Right kidney (tissue), 9 donors: ENCODE measurements around the gene NANOGP8.
"Not testable (repeated sequence)": the region's sequence is repeated elsewhere in the genome, so short reads cannot be mapped to it uniquely, and the experiment has no call there.

Experiments
- DNase-seq: peaks from one replicate; pipeline ENCODE4 v3.0.0-alpha.2; 2016
- long read RNA-seq, 8 donors: transcript quantifications; one replicate each; lab custom pipeline, GENCODE V29; 2026

Gene NANOGP8, protein sequence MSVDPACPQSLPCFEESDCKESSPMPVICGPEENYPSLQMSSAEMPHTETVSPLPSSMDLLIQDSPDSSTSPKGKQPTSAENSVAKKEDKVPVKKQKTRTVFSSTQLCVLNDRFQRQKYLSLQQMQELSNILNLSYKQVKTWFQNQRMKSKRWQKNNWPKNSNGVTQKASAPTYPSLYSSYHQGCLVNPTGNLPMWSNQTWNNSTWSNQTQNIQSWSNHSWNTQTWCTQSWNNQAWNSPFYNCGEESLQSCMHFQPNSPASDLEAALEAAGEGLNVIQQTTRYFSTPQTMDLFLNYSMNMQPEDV
- long read RNA-seq, donor 1, result 0 reads
- long read RNA-seq, donor 2, result 0 reads
- long read RNA-seq, donor 3, result 0 reads
- long read RNA-seq, donor 4, partial matches to known transcripts, result 0 of 1 reads
- long read RNA-seq, donor 4, other reads (novel, unspliced or antisense), result 0 of 1 reads
- long read RNA-seq, donor 5, result 0 reads
- long read RNA-seq, donor 6, result 0 reads
- long read RNA-seq, donor 7, result 0 reads
- long read RNA-seq, donor 8, partial matches to known transcripts, result 0 of 1 reads
- long read RNA-seq, donor 8, other reads (novel, unspliced or antisense), result 0 of 1 reads

DNA sequence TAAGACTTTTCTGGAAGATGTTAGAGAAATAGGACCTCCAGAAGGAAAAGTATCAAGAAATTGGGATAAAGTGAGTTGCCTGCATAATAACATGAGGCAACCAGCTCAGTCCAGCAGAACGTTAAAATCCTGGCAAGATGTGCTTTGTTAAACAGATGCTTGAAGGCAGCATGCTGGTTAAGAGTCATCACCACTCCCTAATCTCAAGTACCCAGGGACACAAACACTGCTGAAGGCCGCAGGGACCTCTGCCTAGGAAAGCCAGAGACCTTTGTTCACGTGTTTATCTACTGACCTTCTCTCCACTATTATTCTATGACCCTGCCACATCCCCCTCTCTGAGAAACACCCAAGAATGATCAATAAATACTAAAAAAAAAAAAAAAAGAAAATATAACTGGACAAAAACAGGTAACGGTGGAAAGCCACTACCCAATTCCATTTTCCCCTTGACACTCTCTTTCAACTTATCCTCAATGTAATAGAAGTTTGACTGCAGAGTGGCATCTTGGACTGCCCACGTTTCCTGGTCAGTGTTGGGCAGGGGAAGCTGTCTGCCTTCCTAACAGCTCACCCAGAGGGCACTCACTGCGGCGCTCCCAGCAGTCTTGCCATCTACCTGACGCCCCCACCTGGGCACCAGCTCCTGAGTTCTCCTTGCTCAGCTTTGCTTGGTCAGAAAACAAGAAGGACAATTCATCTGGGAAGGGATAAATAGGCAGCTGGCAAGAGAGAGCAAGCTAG lies at the start of gene NANOGP8:
Gene NANOGP8 (minus strand): TSS at position 120 of the 744 bp plus-strand sequence. CDS start 185 bp downstream, outside the sequence.
- not testable (repeated sequence) for DNase-seq

DNA sequence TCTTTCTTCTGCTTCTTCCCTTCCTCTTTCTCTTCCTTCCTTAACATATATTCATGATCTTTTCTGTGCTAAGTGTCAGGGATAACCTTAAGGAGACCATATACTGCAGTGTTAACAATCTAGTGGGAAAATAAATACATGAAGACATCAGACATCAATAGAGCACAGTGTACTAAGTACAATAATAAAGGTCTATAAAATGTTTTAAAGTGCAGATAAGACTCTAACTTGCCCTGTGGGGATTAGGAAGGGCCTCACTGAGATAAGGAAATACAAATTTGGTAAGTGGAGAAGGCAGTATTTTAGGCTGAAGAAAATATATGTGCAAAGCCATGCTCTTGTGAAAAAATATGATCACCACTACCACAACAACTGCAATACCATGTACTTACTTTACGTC lies 49.2 kb upstream of the NANOGP8 start:
- DNase-seq, result no peak

DNA sequence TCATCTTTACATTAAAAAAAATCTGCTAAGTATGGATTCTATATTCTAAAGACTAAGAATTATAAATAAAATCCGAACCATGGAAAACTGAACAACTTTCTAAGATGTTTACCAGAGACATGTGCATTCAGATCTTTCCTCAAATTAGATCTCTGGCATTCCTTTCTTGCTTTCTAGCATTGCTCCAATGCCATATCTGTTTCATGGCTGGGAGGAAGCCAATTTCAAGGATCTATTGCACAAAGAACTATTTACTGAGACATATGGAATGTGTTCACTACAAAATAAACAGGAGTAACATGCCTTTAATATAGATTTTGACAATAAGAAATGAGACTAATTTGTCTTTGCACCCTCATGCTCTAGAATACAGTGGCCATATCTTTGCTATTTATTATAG lies 45.1 kb upstream of the NANOGP8 start:
- DNase-seq, result no peak

DNA sequence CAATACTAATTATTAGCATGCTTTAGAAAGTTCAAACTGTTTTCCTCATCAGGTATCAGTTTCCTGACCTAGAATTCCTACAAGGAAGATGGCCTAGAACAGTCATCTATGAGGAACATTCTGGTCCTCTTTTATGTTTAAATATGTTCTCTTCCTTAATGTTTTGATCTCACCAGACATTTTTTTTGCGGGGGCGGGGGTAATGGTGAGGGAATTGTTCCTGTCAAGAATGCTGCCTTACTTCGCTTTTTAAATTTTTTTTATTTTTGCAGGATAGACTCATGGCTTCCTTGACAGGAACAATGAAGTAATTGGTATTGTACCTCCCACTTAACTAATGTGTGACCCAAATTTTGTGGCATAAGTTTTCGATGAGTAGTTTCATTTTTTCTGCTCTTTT lies 44.3 kb upstream of the NANOGP8 start:
- no peak for DNase-seq

DNA sequence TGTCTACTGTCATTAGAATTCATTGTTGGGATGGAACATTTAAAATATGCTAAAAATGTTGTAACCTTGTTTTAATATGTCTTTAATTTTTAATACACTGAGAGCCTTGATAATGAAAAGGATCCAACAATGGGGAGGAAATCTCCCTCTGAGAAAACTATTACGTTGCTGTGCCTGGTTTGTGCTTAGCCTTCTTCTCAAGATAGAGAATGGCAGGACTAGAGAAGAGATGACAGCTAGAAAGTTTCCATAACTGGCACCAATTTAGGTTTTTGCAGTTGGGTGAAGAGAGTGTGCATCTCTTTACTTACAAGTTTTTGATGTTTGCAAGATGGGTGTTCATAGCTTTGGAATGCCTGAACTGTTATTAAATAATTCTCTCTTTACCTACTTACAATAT lies 42.6 kb upstream of the NANOGP8 start:
- no peak for DNase-seq

DNA sequence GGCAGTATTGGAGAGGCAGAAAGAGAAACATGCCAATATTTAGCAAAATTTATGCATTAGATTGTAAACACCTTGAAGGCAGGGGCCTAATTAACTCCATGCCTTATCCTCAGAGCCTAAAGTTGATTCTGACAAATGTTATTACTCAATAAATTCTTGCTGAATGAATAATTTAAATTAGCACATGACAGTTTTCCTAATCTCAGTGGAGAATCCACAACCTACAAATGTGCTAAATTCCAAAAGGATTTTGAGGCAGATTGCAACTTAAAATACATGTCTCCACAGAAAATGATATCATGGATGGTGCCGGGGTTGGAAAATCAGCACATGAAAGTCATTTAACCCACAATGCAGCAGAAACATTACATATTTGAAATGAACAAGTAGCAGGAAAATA lies 41.1 kb upstream of the NANOGP8 start:
- no peak for DNase-seq

DNA sequence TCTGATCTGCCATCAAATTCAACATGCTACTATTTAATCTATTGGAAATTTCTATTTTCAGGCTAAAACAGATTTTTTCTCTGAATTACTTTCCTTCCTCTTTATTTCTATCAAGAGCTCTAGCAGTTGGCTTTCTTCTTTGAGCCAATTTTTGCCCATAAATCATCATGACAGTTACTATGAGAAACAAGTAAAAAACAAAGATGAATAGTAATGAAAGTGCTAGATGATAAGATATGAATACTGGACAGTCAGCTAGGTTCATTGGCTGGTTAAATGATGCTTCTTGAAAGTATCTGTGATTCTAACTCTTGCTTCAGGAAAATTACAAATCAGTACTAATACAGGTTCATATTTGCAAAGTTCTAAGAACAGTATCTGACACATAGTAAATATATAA lies 38.6 kb upstream of the NANOGP8 start:
- no peak for DNase-seq

DNA sequence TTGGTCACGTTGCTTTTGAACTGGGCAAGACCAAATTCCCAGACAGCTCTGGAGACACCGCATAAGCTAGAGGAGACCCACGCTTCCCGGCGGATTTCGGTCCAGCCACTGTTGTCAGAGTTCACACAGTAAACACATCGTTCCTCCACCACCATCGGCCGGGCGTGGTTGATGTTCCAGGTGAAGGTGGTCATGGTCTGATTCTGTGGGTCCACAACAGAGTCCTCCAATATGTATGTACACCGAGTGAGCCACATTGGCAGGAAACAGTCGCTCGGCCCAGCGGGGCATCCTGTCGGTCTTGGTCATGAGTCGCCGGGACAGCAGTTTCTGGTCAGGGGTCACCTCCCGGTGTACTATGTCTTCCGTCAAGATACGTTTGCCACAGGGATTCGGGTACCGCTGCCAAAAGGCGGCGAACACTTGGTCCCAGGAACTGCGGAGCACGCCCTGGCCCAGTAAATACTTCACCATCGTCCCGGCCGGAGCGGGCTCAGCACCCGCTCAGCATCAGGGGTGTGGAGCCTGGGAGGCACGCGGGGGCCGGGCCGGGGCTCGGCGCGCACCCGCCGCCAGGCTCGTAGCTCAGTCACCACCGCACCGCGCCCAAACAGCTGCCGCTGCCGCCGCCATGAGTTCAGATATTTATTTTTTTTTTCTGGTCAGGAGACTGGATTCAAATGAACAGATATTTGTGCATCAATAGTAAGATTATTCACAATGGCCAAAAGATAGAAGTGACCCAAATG lies 36.7 kb upstream of the NANOGP8 start:
- no peak for DNase-seq

DNA sequence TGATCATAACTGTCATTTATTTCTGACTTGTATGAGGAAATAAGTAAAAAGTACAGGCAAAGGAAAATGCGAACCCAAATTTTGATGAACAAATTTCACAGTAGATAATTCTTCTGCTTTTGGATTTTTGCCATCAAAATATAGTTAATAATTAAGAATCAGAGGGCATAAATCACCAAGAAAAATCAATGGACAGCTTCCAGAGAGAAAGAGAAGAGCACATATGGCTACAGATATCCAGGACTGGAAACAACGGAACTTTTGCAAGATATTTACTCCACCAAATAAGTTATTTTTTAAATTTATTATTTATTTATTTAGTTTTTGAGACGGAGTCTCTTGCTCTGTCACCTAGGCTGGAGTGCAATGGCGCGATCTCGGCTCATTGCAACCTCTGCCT lies 35.1 kb upstream of the NANOGP8 start:
- no peak for DNase-seq

DNA sequence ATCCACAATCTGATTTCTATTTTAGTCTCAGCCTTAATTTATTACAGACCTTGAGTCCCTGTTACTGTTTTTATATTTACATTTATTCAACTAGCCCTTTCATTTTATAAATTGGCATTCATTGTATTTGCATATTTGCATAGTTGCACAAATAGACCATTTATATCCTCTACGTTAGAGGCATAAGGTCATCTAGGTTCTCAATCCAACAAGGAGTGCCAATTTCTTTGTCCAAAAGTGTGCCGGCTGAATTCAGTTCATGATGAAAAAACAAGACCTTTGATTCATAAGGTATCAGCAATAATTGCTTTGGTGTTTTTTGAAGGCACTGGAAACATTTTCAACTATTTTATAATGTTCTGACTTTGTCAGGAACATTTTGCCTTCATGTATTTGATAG lies 33.9 kb upstream of the NANOGP8 start:
- DNase-seq, result no peak

DNA sequence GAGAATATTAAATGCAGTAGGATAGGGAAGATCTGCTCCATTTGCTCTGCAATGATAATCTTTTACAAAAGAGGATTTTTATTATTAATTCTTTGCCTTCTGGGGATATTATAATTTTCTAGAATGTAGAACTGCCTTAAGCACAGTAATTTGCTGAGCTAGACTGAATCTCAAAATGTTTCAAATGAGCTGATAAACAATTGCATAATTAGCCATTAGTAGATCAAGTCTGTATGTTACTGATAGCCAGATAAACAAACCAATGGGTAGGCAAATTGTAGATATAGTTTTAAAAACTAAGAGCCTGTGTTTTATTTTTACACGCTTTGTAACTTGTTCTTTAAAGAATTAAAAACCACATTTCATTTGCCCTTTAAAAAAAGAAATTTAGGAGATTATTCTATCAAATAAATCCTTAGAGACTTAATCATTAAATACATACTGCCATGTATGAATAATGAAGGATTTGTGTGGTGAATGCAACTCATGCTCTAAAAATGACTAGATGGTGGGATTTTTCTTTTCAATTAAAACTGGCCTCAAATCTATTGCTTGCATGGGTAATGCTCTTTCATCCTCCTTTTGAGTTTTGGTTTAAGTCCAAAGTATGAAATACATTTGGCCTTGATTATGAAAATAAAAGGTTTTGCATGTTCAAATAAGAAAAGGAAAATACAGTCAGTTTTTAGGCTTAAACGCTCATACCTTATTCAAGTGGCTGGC lies 32.6 kb upstream of the NANOGP8 start:
- no peak for DNase-seq

DNA sequence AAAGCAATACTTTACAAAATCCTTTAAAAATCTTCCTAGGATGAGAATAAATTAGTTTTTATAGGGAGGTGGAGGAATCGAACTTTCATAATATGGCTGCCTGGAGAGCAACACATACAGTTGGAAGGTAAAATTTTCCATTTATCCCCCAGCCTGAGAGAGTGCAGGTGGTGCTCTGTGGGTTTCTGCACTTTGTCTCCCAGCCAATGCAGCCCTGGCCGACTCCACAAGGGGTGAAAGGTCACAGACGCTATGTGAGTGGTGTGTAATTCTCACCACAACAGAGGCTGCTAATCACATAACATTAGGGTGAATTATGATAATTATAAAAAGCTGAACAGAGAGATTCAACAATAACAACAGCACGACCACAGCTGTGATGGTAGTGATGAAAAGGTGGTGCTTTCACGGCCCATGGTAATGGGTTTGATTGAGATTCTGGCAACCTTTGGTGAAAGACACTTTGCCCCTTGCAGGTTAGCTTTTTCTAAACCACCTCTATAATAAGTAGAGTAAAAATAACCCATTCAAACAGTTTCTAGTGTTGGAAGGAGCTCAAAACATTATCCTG lies 30.1 kb upstream of the NANOGP8 start:
- no peak for DNase-seq

DNA sequence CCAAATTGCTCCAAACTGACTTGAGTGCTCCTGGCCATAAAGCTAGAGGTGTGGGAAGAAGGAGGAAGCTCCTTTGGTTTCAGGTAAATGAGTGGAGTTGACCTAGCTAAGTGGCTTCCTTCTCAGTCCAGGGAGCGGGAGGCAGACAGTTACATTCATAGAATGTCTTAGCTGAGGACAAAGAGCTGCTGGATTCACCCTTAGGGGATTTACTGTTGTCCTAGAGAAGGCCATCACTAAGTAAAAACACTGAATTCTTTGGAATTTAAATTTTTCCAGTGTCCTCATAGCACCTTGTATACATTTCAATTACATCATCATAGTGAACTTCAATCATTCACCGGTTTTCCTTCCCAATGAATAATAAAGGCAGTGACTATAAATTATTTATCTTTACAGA lies 27.3 kb upstream of the NANOGP8 start:
- DNase-seq, result no peak

DNA sequence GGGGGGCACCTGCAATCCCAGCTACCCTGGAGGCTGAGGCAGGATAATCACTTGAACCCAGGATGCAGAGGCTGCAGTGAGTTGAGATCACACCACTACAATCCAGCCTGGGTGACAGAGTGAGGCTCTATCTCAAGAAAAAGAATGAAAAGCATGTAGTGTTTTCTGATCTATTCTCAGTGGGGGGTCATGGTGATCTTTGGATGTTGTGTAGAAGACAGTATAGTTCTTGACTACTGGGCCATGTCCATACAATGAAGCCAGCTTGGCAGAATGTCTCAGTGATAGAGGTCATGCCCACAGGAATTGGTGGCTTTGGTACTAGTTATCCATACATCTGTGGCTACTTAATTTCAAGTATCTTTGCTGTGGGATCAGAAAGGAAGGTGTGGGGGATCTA lies 26.8 kb upstream of the NANOGP8 start:
- DNase-seq, result no peak

DNA sequence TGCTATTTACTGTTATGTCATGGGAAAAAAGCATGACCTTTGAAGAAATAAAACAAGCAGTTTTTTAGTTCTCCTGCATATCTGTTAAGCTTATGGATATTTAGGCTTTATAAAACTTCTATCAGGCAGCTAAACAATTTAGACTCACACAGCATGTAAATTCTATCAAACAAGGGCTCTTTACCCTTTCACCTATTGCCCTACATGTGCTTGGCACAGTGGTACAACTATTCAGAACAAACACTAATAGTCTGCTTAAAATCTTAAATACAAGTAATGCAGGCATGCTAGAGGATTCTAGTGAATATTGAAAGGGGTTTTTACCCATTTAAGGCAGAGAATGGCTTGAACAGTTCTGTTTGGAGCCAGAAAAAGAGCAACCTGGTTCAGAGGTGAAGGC lies 23.4 kb upstream of the NANOGP8 start:
- DNase-seq, result no peak

DNA sequence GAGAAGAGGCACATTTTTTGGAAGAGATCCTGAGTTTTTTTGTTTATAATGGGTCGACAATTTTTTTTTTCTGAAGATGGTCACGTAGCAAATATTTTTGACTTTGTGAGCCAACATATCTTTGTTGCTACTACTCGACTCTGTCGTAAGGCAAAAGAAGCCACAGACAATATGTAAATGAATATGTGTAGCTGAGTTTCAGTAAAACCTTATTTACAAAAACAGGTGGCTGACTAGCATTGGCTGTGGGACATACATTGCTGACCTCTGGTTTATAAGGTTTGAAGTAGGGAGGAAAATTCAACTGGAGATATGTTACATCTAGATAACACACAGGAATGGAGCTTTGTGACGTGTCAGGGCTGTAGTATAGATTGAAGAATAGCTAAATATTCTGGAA lies 22.5 kb upstream of the NANOGP8 start:
- DNase-seq, result no peak

DNA sequence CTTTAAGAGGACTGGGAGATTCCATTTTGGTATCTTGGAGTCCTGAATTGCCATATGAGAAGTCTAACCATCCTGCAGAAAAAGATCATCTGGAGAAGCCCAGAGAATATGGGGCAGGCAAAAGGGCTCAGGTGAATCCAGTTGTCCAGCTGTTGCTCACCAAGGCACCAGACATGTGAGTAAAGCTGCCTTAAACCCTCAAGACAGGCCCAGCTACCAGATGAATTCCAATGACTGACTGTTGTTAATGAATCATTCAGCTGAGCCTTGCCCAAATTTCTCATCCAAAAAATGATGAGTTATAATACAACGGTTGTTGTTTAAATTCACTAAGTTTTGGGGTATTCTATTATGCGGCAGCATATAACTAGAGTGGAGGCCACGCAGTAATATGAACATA lies 22.0 kb upstream of the NANOGP8 start:
- no peak for DNase-seq

DNA sequence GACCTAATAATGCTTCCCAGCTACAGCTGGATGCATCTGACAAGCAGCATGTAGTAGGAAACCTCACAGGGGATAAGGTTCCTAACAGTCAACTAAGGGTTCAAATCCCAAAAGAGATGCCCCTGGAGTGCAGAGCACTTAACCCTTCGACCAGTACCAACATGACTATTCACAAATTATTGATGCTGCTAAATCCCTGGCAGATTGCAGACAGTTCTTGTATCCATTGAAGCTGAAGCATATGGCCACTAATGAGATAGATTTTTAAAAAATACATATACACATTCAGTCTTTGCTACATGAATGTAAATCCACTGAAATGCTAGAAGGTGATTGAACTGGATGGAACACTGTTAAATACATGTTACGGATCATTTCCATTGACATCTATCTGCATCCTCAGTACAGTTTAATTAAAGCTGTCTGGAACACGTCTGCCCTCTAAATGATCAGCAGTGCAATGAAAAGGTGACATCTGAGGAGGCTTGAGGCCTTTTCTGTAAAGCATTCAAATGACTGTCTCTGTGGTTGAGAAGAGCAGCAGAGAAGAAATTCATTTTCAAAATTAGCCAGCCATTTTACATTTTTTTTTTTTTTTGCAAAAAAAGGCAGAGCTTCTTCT lies 19.5 kb upstream of the NANOGP8 start:
- DNase-seq, result no peak

DNA sequence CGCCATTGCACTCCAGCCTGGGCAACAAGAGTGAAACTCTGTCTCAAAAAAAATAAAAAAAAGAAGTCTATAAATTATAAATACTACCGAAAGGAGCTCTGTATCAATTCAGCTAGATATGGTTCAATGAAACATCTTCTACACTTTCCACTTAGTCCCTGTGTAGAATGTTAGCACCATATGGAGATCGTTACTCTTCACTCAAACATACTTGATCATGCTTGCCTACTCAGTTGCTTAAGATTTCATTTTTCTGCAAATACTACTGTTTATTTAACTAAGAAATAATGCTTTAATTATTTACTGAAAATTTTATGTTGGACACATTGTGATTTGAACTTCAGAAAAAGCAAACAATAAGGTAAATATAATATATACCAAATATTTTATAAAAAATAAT lies 17.1 kb upstream of the NANOGP8 start:
- no peak for DNase-seq

DNA sequence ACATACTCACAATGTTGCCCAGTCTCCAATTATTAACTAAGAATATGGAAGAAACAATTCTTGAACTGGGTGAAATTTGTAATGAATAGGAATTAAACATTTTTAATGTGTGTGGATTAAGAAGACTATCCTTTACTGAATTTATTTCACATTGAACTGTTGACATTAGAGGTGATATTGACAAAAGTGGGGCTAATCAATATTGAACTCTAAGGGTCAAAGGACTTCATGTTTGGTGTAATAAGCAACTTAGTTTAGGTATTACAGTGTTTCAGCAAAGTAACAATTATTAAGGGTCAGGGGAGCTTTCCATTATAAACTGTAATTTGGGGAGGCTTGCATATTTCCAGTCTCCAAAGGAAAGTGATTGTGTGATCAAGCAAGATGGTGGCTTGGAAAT lies 16.2 kb upstream of the NANOGP8 start:
- no peak for DNase-seq

DNA sequence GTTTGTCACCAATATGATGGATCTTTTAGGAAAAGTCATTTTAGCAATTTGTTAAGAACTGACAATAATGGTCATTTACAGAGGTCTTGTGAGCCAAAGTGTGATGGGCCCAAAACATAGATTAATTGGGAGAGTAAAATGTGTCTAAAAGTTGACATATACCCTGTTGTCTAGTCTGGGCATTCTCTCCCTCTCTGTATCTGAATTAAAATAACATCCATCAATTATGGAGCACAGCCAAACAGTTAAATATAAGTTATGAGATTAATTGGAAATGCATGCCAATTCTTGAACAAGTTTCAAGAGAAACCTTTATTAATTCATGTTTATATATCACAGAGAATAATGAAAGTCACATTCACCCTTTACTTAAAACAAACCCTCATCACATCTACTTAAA lies 13.6 kb upstream of the NANOGP8 start:
- DNase-seq, result no peak
